Neural crest cell (in vitro differentiated cells): ENCODE results near the gene CRHR2. TPM values are rescaled to one million over a fixed set of nuclear protein-coding genes. Genes with fewer than 3 reads are reported as not detected.

ENCODE experiments used
- DNase-seq: peaks from one replicate; pipeline ENCODE4 v3.0.0; 2021; ENCODE audit warnings: low read depth, mixed read lengths, low spot score
- H3K27ac Mint-ChIP-seq: one replicate; pipeline ENCODE4 v1.8.0; 2021; ENCODE audit warnings: mild to moderate bottlenecking, mixed read lengths; ENCODE audit not compliant: unreplicated experiment
- H3K27me3 Mint-ChIP-seq: 2 replicates; pipeline ENCODE4 v1.8.0; 2021; ENCODE audit warnings: low read depth, mild to moderate bottlenecking, mixed read lengths
- H3K36me3 Mint-ChIP-seq: 2 replicates; pipeline ENCODE4 v1.8.0; 2021; ENCODE audit warnings: low read depth, mild to moderate bottlenecking, mixed read lengths
- H3K4me1 Mint-ChIP-seq: 2 replicates; pipeline ENCODE4 v1.8.0; 2021; ENCODE audit warnings: mixed read lengths
- H3K4me3 Mint-ChIP-seq: one replicate; pipeline ENCODE4 v1.8.0; 2021; ENCODE audit warnings: mild to moderate bottlenecking, mixed read lengths
- H3K9me3 Mint-ChIP-seq: 2 replicates; pipeline ENCODE4 v1.8.0; 2021; ENCODE audit warnings: mixed read lengths
- total RNA-seq: library from RNA; stranded (reverse); gene quantifications from 2 replicates; pipeline ENCODE4 v1.2.1, GENCODE V29; 2021
- TF ChIP-seq, protein P1 (sequence below): fragments of 200-600 bp; sonication (generic); conservative IDR thresholded peaks from 2 replicates; pipeline ENCODE4 v1.5.0; 2021; ENCODE audit warnings: antibody characterized with exemption, mild to moderate bottlenecking

Gene CRHR2
- total RNA-seq, 1 donor from 2014 or later, result not detected

DNA sequence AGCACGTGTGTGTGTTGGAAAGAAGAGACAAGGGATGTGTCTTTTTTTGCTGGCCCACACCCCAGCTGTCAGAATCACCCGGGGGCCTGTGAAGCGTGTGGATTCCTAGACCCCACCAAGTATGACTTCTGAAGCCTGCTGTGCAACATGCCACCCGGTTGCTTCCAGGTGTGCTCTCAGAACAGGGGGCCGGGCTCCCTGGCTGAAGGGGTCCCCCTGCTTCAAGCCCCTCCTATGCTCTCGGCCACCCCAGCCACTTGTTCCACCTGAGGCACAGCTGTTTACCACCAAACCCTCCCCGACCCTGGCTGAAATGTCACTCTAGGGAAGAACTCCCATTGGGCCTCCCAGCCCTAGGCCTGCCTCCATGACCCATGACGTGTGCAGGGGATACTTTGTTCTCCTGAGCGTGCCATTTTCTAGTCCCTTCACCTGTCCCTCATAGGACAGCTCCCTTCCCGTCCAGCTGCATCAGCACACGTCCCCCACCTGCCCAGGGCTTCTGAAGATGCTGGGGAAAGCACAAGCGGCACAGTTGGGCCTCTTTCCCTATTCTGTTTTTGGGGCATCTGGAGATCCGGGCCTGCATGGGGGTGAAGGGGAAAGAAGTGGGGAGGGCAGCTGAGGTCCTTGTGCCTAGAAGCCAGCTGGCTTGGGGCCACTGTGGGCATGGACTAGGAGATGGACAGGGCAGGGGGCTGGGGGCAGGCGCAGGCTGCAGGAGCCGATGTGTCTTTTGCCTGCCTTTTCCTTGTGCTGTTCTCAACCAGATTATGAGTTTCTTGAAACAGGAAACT, 33.3 kb downstream of the CRHR2 start:
- peak overlapping the region; percentile 50 for H3K27ac Mint-ChIP-seq
- H3K4me1 Mint-ChIP-seq, result no peaks in the 10 kb centered on the region

DNA sequence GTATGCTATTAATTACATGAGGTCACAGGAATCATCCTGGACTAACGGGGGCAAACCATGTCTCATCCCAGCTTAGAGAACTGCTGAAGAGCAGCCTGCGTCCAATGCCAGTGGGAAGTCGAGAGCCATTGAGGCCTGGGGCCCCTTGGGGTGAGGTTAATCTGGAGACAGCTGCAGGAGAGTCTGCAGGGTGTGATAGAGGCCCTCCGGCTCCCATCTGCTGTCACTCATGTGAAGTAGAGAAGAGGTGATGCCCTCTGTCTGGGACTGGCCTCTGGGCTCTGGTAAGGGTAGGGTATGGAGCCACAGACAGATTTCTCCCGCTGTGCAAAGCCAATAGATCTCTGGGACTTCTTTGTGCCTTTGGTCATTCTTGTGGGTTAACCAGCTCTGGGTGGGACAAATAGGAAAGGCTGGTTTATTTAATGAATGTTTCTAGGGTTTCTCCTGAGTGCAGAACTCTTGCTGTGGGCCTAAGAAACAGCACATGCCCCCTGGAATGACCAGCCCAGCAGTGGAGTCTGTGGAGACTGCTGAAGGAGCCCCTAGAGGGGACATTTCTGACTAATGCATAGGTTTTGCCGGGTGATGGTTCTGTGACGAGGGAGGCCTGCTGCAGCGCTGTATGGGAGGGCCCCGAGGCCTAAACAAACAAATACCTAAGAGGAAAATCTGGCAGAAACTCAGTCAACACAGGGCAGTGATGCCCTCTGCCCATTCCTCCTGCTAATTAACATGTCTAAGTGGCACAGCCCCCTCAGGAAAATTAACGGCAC, 34.5 kb downstream of the CRHR2 start:
- no peaks in the 10 kb centered on the region for H3K27me3 Mint-ChIP-seq
- H3K9me3 Mint-ChIP-seq, result no peaks in the 10 kb centered on the region
- no peak for DNase-seq
- H3K36me3 Mint-ChIP-seq, result peaks cover 18% of the 10 kb centered on the region
- H3K4me1 Mint-ChIP-seq, result peaks cover 1% of the 10 kb centered on the region
- H3K27ac Mint-ChIP-seq, result no peak overlapping the region
- no peak overlapping the region for H3K4me3 Mint-ChIP-seq
- TF ChIP-seq, protein P1, sequence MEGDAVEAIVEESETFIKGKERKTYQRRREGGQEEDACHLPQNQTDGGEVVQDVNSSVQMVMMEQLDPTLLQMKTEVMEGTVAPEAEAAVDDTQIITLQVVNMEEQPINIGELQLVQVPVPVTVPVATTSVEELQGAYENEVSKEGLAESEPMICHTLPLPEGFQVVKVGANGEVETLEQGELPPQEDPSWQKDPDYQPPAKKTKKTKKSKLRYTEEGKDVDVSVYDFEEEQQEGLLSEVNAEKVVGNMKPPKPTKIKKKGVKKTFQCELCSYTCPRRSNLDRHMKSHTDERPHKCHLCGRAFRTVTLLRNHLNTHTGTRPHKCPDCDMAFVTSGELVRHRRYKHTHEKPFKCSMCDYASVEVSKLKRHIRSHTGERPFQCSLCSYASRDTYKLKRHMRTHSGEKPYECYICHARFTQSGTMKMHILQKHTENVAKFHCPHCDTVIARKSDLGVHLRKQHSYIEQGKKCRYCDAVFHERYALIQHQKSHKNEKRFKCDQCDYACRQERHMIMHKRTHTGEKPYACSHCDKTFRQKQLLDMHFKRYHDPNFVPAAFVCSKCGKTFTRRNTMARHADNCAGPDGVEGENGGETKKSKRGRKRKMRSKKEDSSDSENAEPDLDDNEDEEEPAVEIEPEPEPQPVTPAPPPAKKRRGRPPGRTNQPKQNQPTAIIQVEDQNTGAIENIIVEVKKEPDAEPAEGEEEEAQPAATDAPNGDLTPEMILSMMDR, result no peak

More for the DNA sequence above, 33.3 kb downstream of the CRHR2 start:
- TF ChIP-seq, protein P1, result no peak
- Mint-ChIP-seq H3K9me3 (no peaks in the 10 kb centered on the region), H3K36me3 (peaks cover 12% of the 10 kb centered on the region), H3K4me3 (no peak overlapping the region), H3K27me3 (no peaks in the 10 kb centered on the region)
- DNase-seq, result no peak

DNA sequence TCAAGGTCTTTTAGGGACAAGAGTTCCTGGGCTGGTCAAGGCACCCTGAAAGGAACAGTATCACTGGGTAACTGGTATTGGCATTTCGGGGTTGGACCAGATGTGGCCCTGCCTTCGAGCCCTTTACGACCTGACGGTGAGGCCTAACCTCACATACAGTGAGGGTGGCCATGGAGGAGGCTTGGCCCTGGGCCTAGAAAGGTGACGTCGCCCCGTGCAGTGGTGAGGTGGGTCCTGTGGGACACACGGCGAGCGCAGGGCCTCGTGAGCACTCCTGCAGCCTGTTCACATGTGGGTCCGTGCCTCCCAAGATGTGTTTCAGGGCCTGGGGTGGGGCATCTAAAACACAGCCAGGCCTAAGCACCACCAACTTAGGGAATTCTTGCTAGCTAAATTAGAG, 36.1 kb downstream of the CRHR2 start:
- H3K4me1 Mint-ChIP-seq, result peaks cover 5% of the 10 kb centered on the region
- H3K9me3 Mint-ChIP-seq, result no peaks in the 10 kb centered on the region
- H3K27me3 Mint-ChIP-seq, result no peaks in the 10 kb centered on the region
- H3K36me3 Mint-ChIP-seq, result peaks cover 19% of the 10 kb centered on the region
- no peak overlapping the region for H3K27ac Mint-ChIP-seq
- TF ChIP-seq, protein P1, result no peak
- DNase-seq, result no peak
- no peak overlapping the region for H3K4me3 Mint-ChIP-seq

DNA sequence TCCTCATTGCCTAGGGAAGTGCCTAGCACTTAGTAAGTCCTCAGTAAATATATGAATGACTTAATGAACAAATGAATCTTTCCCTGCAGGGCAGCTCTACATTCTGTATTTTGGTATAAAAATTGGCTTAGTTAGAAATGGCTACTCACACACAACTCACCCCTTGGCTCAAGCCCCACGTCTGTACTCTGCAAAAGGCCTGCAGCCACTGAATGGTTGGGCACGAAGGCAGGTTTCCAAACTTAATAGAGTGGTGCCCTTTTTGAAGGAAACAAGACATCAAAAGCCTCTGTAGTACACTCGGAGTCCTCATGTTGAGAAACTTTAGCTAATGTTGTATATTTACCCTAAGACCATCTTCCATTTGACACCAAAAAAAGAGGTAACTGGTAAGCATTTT, 36.6 kb downstream of the CRHR2 start:
- Mint-ChIP-seq H3K9me3 (no peaks in the 10 kb centered on the region), H3K27ac (no peak overlapping the region), H3K27me3 (no peaks in the 10 kb centered on the region), H3K4me3 (peak overlapping the region; percentile 31), H3K36me3 (peaks cover 19% of the 10 kb centered on the region), H3K4me1 (peaks cover 5% of the 10 kb centered on the region)
- no peak for DNase-seq
- TF ChIP-seq, protein P1, result no peak

DNA sequence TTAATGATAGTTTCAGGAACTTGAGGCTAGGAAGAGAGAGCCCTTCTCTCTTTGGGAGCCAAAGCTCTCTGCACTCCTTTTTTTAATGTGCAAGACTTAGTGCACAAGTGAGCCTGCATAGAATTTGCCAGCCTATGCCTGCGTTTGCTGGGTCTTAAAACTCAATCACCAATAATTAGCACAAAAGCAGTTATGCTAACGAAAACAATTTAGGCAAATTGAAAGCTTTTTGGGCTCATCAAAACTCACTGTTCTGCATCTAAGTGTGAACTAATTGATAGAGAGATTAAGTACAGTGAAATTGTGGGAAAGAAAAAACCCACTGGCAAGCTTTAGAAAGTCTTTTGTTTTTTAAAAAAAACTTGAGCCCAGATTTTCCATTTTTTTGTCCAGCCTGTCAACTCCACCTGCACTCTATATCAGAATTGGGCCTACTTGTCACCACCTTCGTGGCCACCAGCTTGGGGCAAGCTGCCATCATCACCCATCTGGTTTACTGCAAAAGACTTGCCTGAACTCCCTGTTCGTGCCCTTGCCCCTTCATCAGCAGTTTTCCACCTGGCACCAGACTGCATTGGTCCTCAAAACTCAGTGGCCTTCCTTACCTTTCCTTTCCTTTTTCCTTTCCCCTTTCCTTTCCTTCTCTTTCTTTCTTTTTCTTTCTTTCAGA, 37.8 kb downstream of the CRHR2 start:
- peaks cover 5% of the 10 kb centered on the region for H3K4me1 Mint-ChIP-seq
- H3K36me3 Mint-ChIP-seq, result peaks cover 19% of the 10 kb centered on the region
- peak overlapping the region; percentile 48 for H3K27ac Mint-ChIP-seq
- TF ChIP-seq, protein P1, result no peak
- no peaks in the 10 kb centered on the region for H3K9me3 Mint-ChIP-seq
- no peaks in the 10 kb centered on the region for H3K27me3 Mint-ChIP-seq
- no peak for DNase-seq
- no peak overlapping the region for H3K4me3 Mint-ChIP-seq
